Activated CD8-positive, alpha-beta T cell treated with anti-CD3 and anti-CD28 coated beads for 36 hours (primary cell): ENCODE results near the gene UNC50. TPM values are rescaled to one million over a fixed set of nuclear protein-coding genes. Genes with fewer than 3 reads are reported as not detected.
A peak's percentile ranks its signal among the peaks of the same experiment; 100 is the strongest.

Experiments
- ATAC-seq: fragments of 200-7000 bp; cut with Tn5 transposase; one replicate; pipeline ENCODE4 v1.10.0; 2021; ENCODE audit warnings: mild to moderate bottlenecking, moderate library complexity
- CTCF ChIA-PET: fragments of 350-600 bp; sonication (Branson Sonifier 250); formaldehyde crosslinking; loops from one replicate; lab custom pipeline; 2021; ENCODE audit warnings: antibody characterized with exemption; lab: Charles Lee
- POLR2A ChIA-PET: fragments of 350-600 bp; sonication (Branson Sonifier 250); formaldehyde crosslinking; loops from one replicate; lab custom pipeline; 2021; ENCODE audit warnings: antibody characterized with exemption; lab: Charles Lee
- DNase-seq: peaks from one replicate; pipeline ENCODE4 v3.0.0-alpha.2; 2020
- H3K27ac Mint-ChIP-seq: one replicate; pipeline ENCODE4 v1.8.0; 2021; ENCODE audit warnings: mild to moderate bottlenecking, mixed read lengths
- H3K27me3 Mint-ChIP-seq: one replicate; pipeline ENCODE4 v1.8.0; 2021; ENCODE audit warnings: mixed read lengths
- H3K36me3 Mint-ChIP-seq: one replicate; pipeline ENCODE4 v1.8.0; 2021; ENCODE audit warnings: low read depth, mixed read lengths
- H3K4me1 Mint-ChIP-seq: one replicate; pipeline ENCODE4 v1.8.0; 2021; ENCODE audit warnings: low read depth, mixed read lengths
- H3K4me3 Mint-ChIP-seq: one replicate; pipeline ENCODE4 v1.8.0; 2021; ENCODE audit warnings: mild to moderate bottlenecking, moderate library complexity, mixed read lengths
- H3K9me3 Mint-ChIP-seq: one replicate; pipeline ENCODE4 v1.8.0; 2021; ENCODE audit warnings: mixed read lengths
- intact Hi-C: fragments of 100-400 bp; cut with micrococcal nuclease; formaldehyde crosslinking; loops from one replicate; pipeline ENCODE4 v1.10.0; 2022
- total RNA-seq, 2 experiments: library from RNA; stranded (reverse); gene quantifications; one replicate each; pipeline ENCODE4 v1.2.3, GENCODE V29; 2021
- TF ChIP-seq, protein P1 (sequence below): fragments of 200-600 bp; IDR thresholded peaks from one replicate; pipeline ENCODE4 v1.8.0; 2022; ENCODE audit warnings: antibody characterized with exemption, mild to moderate bottlenecking

Gene UNC50, protein sequence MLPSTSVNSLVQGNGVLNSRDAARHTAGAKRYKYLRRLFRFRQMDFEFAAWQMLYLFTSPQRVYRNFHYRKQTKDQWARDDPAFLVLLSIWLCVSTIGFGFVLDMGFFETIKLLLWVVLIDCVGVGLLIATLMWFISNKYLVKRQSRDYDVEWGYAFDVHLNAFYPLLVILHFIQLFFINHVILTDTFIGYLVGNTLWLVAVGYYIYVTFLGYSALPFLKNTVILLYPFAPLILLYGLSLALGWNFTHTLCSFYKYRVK
- total RNA-seq = 10 to 100 TPM; 24.8 to 28.3 TPM

DNA sequence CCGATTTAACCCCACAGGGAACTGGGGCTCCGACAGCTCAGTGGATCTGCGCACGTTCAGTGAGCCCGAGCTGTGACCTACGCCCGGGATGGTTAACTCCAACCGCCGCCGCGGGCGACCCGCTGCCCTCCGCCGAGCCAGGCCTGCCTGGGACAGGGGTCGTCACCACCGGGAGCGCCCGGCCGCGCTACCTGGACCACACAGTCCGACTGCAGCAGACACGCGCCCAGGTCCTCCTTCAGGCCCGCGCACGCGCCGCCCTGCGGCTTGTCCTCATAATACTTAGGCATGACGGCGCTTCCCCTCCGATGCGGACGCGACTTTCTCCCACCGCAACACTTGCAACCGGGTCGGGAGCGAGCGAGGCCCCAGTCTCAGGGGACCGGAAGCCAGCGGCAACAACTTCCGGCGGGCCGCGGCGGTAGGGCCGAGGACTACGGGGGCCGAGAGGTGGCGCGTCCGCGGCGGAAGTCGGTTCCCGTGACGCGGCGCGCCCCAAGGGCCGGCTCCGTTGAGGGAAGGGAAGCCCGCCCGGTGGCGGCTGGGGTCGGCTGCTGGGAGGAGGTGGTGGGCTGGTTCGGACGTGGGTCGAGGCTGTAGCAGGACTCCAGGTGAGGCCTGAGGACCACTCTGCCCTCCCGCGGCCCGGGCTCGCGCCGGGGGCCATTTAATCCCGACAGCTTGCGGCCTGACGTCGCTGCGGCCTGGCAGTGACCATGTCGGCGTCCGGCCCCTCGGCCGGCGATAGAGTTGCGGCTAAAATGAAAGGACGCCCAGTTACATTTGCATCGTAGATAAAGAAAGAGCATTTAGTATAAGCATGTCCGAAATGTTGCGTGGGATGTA is at the start of gene UNC50, which contains the start of gene COA5:
TSS of gene UNC50 (plus strand) at position 474 of the 846 bp plus-strand sequence. CDS start 1,171 bp downstream, outside the sequence.
TSS of gene COA5 (minus strand) at position 397 of the 846 bp plus-strand sequence. CDS start at position 290, 107 bp downstream.
- ATAC-seq (peak; percentile 93), DNase-seq (peak; percentile 93)
- peak within 1 kb of the TSS; percentile 94 for H3K27ac Mint-ChIP-seq
- H3K4me1 Mint-ChIP-seq = peaks cover 62% of the 10 kb centered on the region
- TF ChIP-seq, protein P1, sequence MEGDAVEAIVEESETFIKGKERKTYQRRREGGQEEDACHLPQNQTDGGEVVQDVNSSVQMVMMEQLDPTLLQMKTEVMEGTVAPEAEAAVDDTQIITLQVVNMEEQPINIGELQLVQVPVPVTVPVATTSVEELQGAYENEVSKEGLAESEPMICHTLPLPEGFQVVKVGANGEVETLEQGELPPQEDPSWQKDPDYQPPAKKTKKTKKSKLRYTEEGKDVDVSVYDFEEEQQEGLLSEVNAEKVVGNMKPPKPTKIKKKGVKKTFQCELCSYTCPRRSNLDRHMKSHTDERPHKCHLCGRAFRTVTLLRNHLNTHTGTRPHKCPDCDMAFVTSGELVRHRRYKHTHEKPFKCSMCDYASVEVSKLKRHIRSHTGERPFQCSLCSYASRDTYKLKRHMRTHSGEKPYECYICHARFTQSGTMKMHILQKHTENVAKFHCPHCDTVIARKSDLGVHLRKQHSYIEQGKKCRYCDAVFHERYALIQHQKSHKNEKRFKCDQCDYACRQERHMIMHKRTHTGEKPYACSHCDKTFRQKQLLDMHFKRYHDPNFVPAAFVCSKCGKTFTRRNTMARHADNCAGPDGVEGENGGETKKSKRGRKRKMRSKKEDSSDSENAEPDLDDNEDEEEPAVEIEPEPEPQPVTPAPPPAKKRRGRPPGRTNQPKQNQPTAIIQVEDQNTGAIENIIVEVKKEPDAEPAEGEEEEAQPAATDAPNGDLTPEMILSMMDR = no peak
- intact Hi-C loops = no loop called here
- H3K9me3 Mint-ChIP-seq = no peaks in the 10 kb centered on the region
- H3K4me3 Mint-ChIP-seq = peak within 1 kb of the TSS; percentile 90
- CTCF ChIA-PET = interaction anchor here (1.0 to 1.8 kb wide), 4 partner anchors 10 to 229 kb away, joined by 3 to 6 read pairs (median 4); no protein-coding TSS in a partner anchor
- no peaks in the 10 kb centered on the region for H3K27me3 Mint-ChIP-seq
- H3K36me3 Mint-ChIP-seq = peaks cover 36% of the 10 kb centered on the region
- POLR2A ChIA-PET = interaction anchor here (0.6 to 1.5 kb wide), 12 partner anchors 9 to 230 kb away, joined by 3 to 5 read pairs (median 3); no protein-coding TSS in a partner anchor

- no peak for ATAC-seq
- TF ChIP-seq, protein P1 = no peak
- ChIA-PET CTCF (interaction anchor here (1.0 to 5.0 kb wide), 4 partner anchors 10 to 146 kb away, joined by 3 to 22 read pairs (median 19); no protein-coding TSS in a partner anchor), POLR2A (interaction anchor here (0.6 to 0.9 kb wide), 2 partner anchors 27 to 48 kb away, joined by 3 read pairs; no protein-coding TSS in a partner anchor)
- peaks cover 37% of the 10 kb centered on the region for H3K36me3 Mint-ChIP-seq
- H3K27me3 Mint-ChIP-seq = no peaks in the 10 kb centered on the region
- H3K27ac Mint-ChIP-seq = peak overlapping the region; percentile 66
- no peak for DNase-seq
- peaks cover 50% of the 10 kb centered on the region for H3K4me1 Mint-ChIP-seq
- no peak overlapping the region for H3K4me3 Mint-ChIP-seq
- H3K9me3 Mint-ChIP-seq = no peaks in the 10 kb centered on the region
- intact Hi-C loops = no loop called here
Measured at GRCh38 chr2:98558852-98559530, 49.4 kb upstream of the UNC50 start.

DNA sequence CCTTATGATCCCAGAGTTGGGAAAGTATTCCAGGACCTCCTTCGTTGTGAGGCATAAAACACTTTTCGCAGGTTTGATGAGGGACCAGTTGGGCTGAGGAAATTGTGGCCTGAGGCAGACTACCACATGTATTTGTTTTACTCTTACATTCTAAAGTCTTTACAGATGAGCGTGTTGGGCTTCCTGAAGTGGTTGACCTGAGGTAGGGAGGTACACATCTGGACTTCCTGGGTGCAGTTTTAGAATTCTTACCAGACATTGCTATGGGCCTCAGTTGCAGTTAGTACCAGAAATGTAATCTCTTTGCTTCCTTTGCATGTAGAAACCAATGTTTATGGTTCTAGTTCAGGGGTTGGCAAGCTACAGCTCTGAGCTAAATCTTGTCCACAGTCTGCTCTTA is 48.8 kb upstream of the UNC50 start:
- H3K9me3 Mint-ChIP-seq = no peaks in the 10 kb centered on the region
- CTCF ChIA-PET = interaction anchor here (1.0 to 5.0 kb wide), 3 partner anchors 10 to 147 kb away, joined by 3 to 22 read pairs (median 21); no protein-coding TSS in a partner anchor
- peaks cover 36% of the 10 kb centered on the region for H3K36me3 Mint-ChIP-seq

DNA sequence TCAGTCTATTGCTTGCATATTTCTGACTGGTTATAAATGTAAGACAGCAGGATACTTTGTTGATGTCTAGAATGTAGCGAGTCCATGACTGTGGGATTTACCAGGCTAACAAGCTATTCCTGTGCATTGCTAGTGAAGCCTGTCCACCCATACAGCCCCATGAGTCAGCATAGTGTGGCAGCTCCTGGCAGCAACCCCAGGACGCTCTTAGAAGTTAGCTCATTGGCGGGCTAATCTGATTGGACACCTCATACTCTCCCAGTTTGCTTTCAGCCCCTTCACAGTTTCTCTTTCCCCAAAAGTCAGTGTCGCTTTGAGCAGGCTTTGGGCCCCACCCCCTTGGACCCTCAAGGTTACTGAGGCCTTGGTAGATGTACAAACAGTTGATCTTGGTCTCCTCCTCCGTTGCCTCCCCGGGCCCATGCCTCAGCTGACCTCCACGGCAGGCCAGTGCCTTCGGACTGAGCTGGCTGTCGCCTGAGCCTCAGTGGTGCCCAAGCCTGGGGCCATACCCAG is 48.1 kb upstream of the UNC50 start:
- Mint-ChIP-seq H3K36me3 (peaks cover 31% of the 10 kb centered on the region), H3K4me3 (no peak overlapping the region), H3K9me3 (no peaks in the 10 kb centered on the region), H3K4me1 (peaks cover 49% of the 10 kb centered on the region), H3K27ac (peak overlapping the region; percentile 66), H3K27me3 (no peaks in the 10 kb centered on the region)
- DNase-seq = no peak
- intact Hi-C loops = no loop called here
- ChIA-PET POLR2A (no interaction called here), CTCF (interaction anchor here (2.7 to 5.0 kb wide), 2 partner anchors 9 to 148 kb away, joined by 21 to 22 read pairs; no protein-coding TSS in a partner anchor)
- ATAC-seq = no peak
- TF ChIP-seq, protein P1 = no peak

More for the DNA sequence above, 48.8 kb upstream of the UNC50 start:
- Mint-ChIP-seq H3K27me3 (no peaks in the 10 kb centered on the region), H3K4me3 (no peak overlapping the region), H3K27ac (peak overlapping the region; percentile 66), H3K4me1 (peaks cover 50% of the 10 kb centered on the region)
- intact Hi-C loops = no loop called here
- ATAC-seq = no peak
- no peak for DNase-seq
- TF ChIP-seq, protein P1 = no peak
- POLR2A ChIA-PET = interaction anchor here (0.6 kb wide), 1 partner anchor 26 kb away, joined by 3 read pairs; no protein-coding TSS in a partner anchor
